OCI-LY1 (cell line): ENCODE measurements around the gene DMBT1.

ENCODE experiments used
- H2AFZ ChIP-seq: fragments of 200-600 bp; sonication (generic), shearing (Covaris generic); 2 replicates; pipeline ENCODE4 v1.6.0; 2014; ENCODE audit warnings: antibody characterized with exemption, mild to moderate bottlenecking, low read length
- H3F3A ChIP-seq: fragments of 200-600 bp; sonication (generic), shearing (Covaris generic); 2 replicates; pipeline ENCODE4 v1.6.0; 2014; ENCODE audit warnings: mild to moderate bottlenecking, antibody characterized with exemption, low read length, moderate library complexity; ENCODE audit not compliant: insufficient read depth
- H3K27ac ChIP-seq: fragments of 200-600 bp; sonication (generic); 2 replicates; pipeline ENCODE4 v1.5.1; 2014; ENCODE audit warnings: low read length, mixed run types, mild to moderate bottlenecking, low read depth; ENCODE audit not compliant: poor library complexity, severe bottlenecking
- H3K27me3 ChIP-seq: fragments of 200-600 bp; sonication (generic); 2 replicates; pipeline ENCODE4 v1.6.0; 2014; ENCODE audit warnings: antibody characterized with exemption, mild to moderate bottlenecking, low read length, moderate library complexity; ENCODE audit not compliant: insufficient read depth
- H3K36me3 ChIP-seq: fragments of 200-600 bp; sonication (generic); 2 replicates; pipeline ENCODE4 v1.6.1; 2014; ENCODE audit warnings: mild to moderate bottlenecking, antibody characterized with exemption, low read length, moderate library complexity, mixed read lengths; ENCODE audit not compliant: insufficient read depth
- H3K4me1 ChIP-seq: fragments of 200-600 bp; sonication (generic); 2 replicates; pipeline ENCODE4 v1.5.1; 2014; ENCODE audit warnings: mild to moderate bottlenecking, low read length, moderate library complexity; ENCODE audit not compliant: insufficient read depth, severe bottlenecking
- H3K4me2 ChIP-seq: fragments of 200-600 bp; sonication (generic), shearing (Covaris generic); 2 replicates; pipeline ENCODE4 v1.6.1; 2014; ENCODE audit warnings: low read length
- H3K4me3 ChIP-seq: fragments of 200-600 bp; sonication (generic); 2 replicates; pipeline ENCODE4 v1.5.1; 2014; ENCODE audit warnings: low read length, low read depth, mild to moderate bottlenecking, mixed read lengths; ENCODE audit not compliant: poor library complexity, severe bottlenecking
- H3K79me2 ChIP-seq: fragments of 200-600 bp; shearing (Covaris generic); 2 replicates; pipeline ENCODE4 v1.6.1; 2016; ENCODE audit warnings: mixed run types, low read length, mixed read lengths; ENCODE audit not compliant: insufficient read depth
- H3K9ac ChIP-seq: fragments of 200-600 bp; sonication (generic), shearing (Covaris generic); 2 replicates; pipeline ENCODE4 v1.6.1; 2014; ENCODE audit warnings: mild to moderate bottlenecking, low read length, mixed read lengths
- H3K9me2 ChIP-seq: fragments of 200-600 bp; sonication (generic), shearing (Covaris generic); 2 replicates; pipeline ENCODE4 v1.6.1; 2014; ENCODE audit warnings: low read depth, mild to moderate bottlenecking, low read length, mixed read lengths
- H3K9me3 ChIP-seq: fragments of 200-600 bp; shearing (Covaris generic); 2 replicates; pipeline ENCODE4 v1.6.1; 2014; ENCODE audit warnings: low read length, mixed read lengths
- H4K20me1 ChIP-seq: fragments of 200-600 bp; sonication (generic), shearing (Covaris generic); 2 replicates; pipeline ENCODE4 v1.6.0; 2016; ENCODE audit warnings: mild to moderate bottlenecking, low read length; ENCODE audit not compliant: insufficient read depth
- EZH2 ChIP-seq: fragments of 200-600 bp; sonication (generic), shearing (Covaris generic); IDR thresholded peaks from 2 replicates; pipeline ENCODE4 v1.8.0; 2017; ENCODE audit warnings: borderline replicate concordance, mixed run types, mild to moderate bottlenecking, antibody characterized with exemption, low read length, moderate library complexity, mixed read lengths
- TF ChIP-seq, protein P1 (sequence below): fragments of 200-600 bp; sonication (generic), shearing (Covaris generic); IDR thresholded peaks from 2 replicates; pipeline ENCODE4 v1.5.1; 2017; ENCODE audit warnings: mild to moderate bottlenecking, antibody characterized with exemption, low read length, moderate library complexity, mixed read lengths

Gene DMBT1

GRCh38 chr10:122660696-122661095 is 100.1 kb downstream of the DMBT1 start:
- Histone ChIP-seq H3K79me2 (no peaks in the 10 kb centered on the region), H3K9me2 (no peaks in the 10 kb centered on the region), H3K27ac (no peak overlapping the region), H3K9ac (no peak overlapping the region), H3K9me3 (no peaks in the 10 kb centered on the region), H3F3A (no peaks in the 10 kb centered on the region), H3K4me3 (no peak overlapping the region), H3K27me3 (no peaks in the 10 kb centered on the region), H3K36me3 (no peaks in the 10 kb centered on the region), H3K4me2 (no peak overlapping the region), H3K4me1 (no peaks in the 10 kb centered on the region), H4K20me1 (no peaks in the 10 kb centered on the region), H2AFZ (no peak overlapping the region)
- TF ChIP-seq, protein P1, sequence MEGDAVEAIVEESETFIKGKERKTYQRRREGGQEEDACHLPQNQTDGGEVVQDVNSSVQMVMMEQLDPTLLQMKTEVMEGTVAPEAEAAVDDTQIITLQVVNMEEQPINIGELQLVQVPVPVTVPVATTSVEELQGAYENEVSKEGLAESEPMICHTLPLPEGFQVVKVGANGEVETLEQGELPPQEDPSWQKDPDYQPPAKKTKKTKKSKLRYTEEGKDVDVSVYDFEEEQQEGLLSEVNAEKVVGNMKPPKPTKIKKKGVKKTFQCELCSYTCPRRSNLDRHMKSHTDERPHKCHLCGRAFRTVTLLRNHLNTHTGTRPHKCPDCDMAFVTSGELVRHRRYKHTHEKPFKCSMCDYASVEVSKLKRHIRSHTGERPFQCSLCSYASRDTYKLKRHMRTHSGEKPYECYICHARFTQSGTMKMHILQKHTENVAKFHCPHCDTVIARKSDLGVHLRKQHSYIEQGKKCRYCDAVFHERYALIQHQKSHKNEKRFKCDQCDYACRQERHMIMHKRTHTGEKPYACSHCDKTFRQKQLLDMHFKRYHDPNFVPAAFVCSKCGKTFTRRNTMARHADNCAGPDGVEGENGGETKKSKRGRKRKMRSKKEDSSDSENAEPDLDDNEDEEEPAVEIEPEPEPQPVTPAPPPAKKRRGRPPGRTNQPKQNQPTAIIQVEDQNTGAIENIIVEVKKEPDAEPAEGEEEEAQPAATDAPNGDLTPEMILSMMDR = no peak
- TF ChIP-seq EZH2 = no peak

GRCh38 chr10:122662231-122662630 is 101.7 kb downstream of the DMBT1 start:
- Histone ChIP-seq H3K4me3 (no peak overlapping the region), H3F3A (no peaks in the 10 kb centered on the region), H4K20me1 (no peaks in the 10 kb centered on the region), H3K36me3 (no peaks in the 10 kb centered on the region), H3K9ac (no peak overlapping the region), H2AFZ (no peak overlapping the region), H3K4me1 (no peaks in the 10 kb centered on the region), H3K4me2 (no peak overlapping the region), H3K27ac (no peak overlapping the region), H3K9me2 (no peaks in the 10 kb centered on the region), H3K9me3 (no peaks in the 10 kb centered on the region), H3K79me2 (no peaks in the 10 kb centered on the region), H3K27me3 (no peaks in the 10 kb centered on the region)
- TF ChIP-seq, protein P1 = no peak
- no peak for TF ChIP-seq EZH2

- Histone ChIP-seq H3K79me2 (no peaks in the 10 kb centered on the region), H3K9me2 (no peaks in the 10 kb centered on the region), H3K4me1 (no peaks in the 10 kb centered on the region), H3K4me2 (no peak overlapping the region), H3K27me3 (no peaks in the 10 kb centered on the region), H3K9ac (no peak overlapping the region), H2AFZ (no peak overlapping the region), H3K27ac (no peak overlapping the region), H3K36me3 (no peaks in the 10 kb centered on the region), H3K9me3 (no peaks in the 10 kb centered on the region), H3F3A (no peaks in the 10 kb centered on the region), H3K4me3 (no peak overlapping the region), H4K20me1 (no peaks in the 10 kb centered on the region)
- TF ChIP-seq, protein P1 = no peak
- no peak for TF ChIP-seq EZH2
Measured at GRCh38 chr10:122663516-122664130, 103.1 kb downstream of the DMBT1 start.
